K562 (cell line): ENCODE measurements around the gene TEX261.

Experiments
- CBX1 ChIP-seq: sonication (generic); IDR thresholded peaks from 2 replicates; pipeline ENCODE4 v1.6.1; 2016; ENCODE audit warnings: antibody characterized with exemption, low read depth, mild to moderate bottlenecking
- E2F1 ChIP-seq: sonication (generic); formaldehyde crosslinking; IDR thresholded peaks from 2 replicates; pipeline ENCODE4 v1.8.1; 2023; ENCODE audit warnings: mild to moderate bottlenecking, missing genetic modification reagents, moderate library complexity
- JUN ChIP-seq, 2 experiments: sonication (generic) in 1 of 2; formaldehyde crosslinking in 1 of 2; IDR thresholded peaks; 2 replicates each; pipeline versions ENCODE4 v1.6.1 to v1.8.0; 2012 to 2022; ENCODE audit warnings: borderline replicate concordance in 2 of 2, mild to moderate bottlenecking in 2 of 2, improper control_type of control experiment in 1 of 2, low read depth in 1 of 2, low read length in 1 of 2, missing genetic modification reagents in 1 of 2
- JUNB ChIP-seq: fragments of 450-650 bp; formaldehyde crosslinking; conservative IDR thresholded peaks from 2 replicates; pipeline ENCODE4 v1.4.0; 2020; ENCODE audit warnings: mild to moderate bottlenecking
- NKRF ChIP-seq: fragments of 450-650 bp; IDR thresholded peaks from 2 replicates; pipeline ENCODE4 v1.6.1; 2016; ENCODE audit warnings: borderline replicate concordance
- PHB ChIP-seq: fragments of 250-450 bp; sonication (Bioruptor Pico); IDR thresholded peaks from 2 replicates; pipeline ENCODE4 v1.5.0; 2021
- SETDB1 ChIP-seq: IDR thresholded peaks from one replicate; pipeline ENCODE4 v1.6.1; 2012; ENCODE audit warnings: low read length, control low read depth, inconsistent platforms
- TRIM28 ChIP-seq: fragments of 450-650 bp; IDR thresholded peaks from 2 replicates; pipeline ENCODE4 v1.6.1; 2017
- ZBTB8A ChIP-seq: fragments of 450-650 bp; IDR thresholded peaks from 2 replicates; pipeline ENCODE4 v1.6.1; 2018; ENCODE audit warnings: mild to moderate bottlenecking, moderate library complexity; ENCODE audit not compliant: partially characterized antibody
- ZNF561 ChIP-seq: fragments of 450-650 bp; formaldehyde crosslinking; conservative IDR thresholded peaks from 2 replicates; pipeline ENCODE4 v1.4.0; 2020; ENCODE audit warnings: mild to moderate bottlenecking, moderate library complexity
- ZNF583 ChIP-seq: fragments of 250-450 bp; sonication (Bioruptor Pico); IDR thresholded peaks from 2 replicates; pipeline ENCODE4 v1.4.0; 2020
- ZNF79 ChIP-seq: fragments of 250-450 bp; sonication (Bioruptor Pico); IDR thresholded peaks from 2 replicates; pipeline ENCODE4 v1.4.0; 2020; ENCODE audit warnings: low read depth, mild to moderate bottlenecking, moderate library complexity
- TF ChIP-seq, protein P1 (sequence below), 3 experiments: IDR thresholded peaks in 2 of 3; conservative IDR thresholded peaks in 1 of 3; 2 replicates each; pipeline ENCODE4 v1.5.1; 2011 to 2012; ENCODE audit warnings: low read length in 3 of 3, mild to moderate bottlenecking in 3 of 3, control low read depth in 2 of 3, improper control_type of control experiment in 1 of 3, inconsistent platforms in 1 of 3, low read depth in 1 of 3, mixed read lengths in 1 of 3, moderate library complexity in 1 of 3; ENCODE audit not compliant: insufficient read depth in 2 of 3

DNA sequence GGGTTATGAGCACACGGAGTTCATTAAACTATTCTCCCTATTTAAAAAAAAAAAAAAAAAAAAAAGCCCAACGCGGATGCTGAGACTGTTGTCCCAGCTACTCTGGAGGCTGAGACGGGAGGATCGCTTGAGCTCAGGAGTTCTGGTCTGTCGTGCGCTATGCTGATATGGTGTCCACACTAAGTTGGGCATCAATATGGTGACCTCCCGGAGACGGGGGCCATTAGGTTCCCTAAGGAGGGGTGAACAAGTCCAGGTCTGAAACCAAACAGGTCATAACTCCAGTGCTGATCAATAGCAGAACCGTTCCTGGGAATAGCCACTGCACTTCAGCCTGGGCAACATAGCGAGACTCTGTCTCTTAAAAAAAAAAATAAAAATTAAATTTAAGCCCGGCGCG lies 29.2 kb downstream of the TEX261 start:
- no peak for TF ChIP-seq ZNF79 (CRISPR knock-in tag)
- TF ChIP-seq CBX1 = no peak
- TF ChIP-seq JUNB = no peak
- TF ChIP-seq, protein P1, sequence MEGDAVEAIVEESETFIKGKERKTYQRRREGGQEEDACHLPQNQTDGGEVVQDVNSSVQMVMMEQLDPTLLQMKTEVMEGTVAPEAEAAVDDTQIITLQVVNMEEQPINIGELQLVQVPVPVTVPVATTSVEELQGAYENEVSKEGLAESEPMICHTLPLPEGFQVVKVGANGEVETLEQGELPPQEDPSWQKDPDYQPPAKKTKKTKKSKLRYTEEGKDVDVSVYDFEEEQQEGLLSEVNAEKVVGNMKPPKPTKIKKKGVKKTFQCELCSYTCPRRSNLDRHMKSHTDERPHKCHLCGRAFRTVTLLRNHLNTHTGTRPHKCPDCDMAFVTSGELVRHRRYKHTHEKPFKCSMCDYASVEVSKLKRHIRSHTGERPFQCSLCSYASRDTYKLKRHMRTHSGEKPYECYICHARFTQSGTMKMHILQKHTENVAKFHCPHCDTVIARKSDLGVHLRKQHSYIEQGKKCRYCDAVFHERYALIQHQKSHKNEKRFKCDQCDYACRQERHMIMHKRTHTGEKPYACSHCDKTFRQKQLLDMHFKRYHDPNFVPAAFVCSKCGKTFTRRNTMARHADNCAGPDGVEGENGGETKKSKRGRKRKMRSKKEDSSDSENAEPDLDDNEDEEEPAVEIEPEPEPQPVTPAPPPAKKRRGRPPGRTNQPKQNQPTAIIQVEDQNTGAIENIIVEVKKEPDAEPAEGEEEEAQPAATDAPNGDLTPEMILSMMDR (IDR thresholded peaks at IDR 0.05 in 2 of 3, conservative IDR thresholded peaks at IDR 0.05 in 1 of 3; ENCODE audit: insufficient read depth in 2 of 3, low read depth in 1 of 3, low read length in 3 of 3) = no peak
- no peak for TF ChIP-seq ZNF561 (CRISPR knock-in tag)
- no peak for TF ChIP-seq NKRF
- no peak for TF ChIP-seq SETDB1
- no peak for TF ChIP-seq JUN (IDR thresholded peaks at IDR 0.05; ENCODE audit: borderline replicate concordance, low read depth, low read length)
- no peak for TF ChIP-seq JUN (CRISPR knock-in tag; IDR thresholded peaks at IDR 0.05; ENCODE audit: borderline replicate concordance)
- TF ChIP-seq ZNF583 (CRISPR knock-in tag) = no peak
- no peak for TF ChIP-seq PHB (CRISPR knock-in tag)
- no peak for TF ChIP-seq ZBTB8A
- no peak for TF ChIP-seq E2F1 (CRISPR knock-in tag)
- TF ChIP-seq TRIM28 = no peak
